ENCODE measurements around the gene GPR137B. TPM values are rescaled to one million over a fixed set of nuclear protein-coding genes. Genes with fewer than 3 reads are reported as not detected.

Gene GPR137B
- total and polyA plus RNA-seq, 4 experiments from 2014 or later: 4.1 to 11.8 (median 8.3) TPM

GRCh38 chr1:236251587-236251986 lies 109.2 kb downstream of the GPR137B start:
- Mint-ChIP-seq H3K4me3 (no peak overlapping the region), H3K27ac (peak overlapping the region in 1 of 7 donors; percentile 47), H3K4me1 (peaks cover 0 to 4% (median 2%) of the 10 kb centered on the region in 4 donors), H3K36me3 (peaks cover 36 to 42% of the 10 kb centered on the region in 2 donors), H3K27me3 (no peaks in the 10 kb centered on the region), H3K9me3 (no peaks in the 10 kb centered on the region)
- intact Hi-C loops (cut with micrococcal nuclease): no loop called here
- no peak overlapping the region for H3K27ac ChIP-seq (ENCODE audit: low read depth, low read length)
- no peaks in the 10 kb centered on the region for H3K27me3 ChIP-seq (ENCODE audit: insufficient read depth, low read length)
- ChIA-PET POLR2A (ENCODE audit: partially characterized antibody) (no interaction called here), CTCF (ENCODE audit: partially characterized antibody) (interaction anchor here (0.5 kb wide), 1 partner anchor 71 kb away, joined by 3 read pairs; no protein-coding TSS in a partner anchor)
- no peaks in the 10 kb centered on the region for H3K36me3 ChIP-seq (ENCODE audit: insufficient read depth, low read length)
- no peak overlapping the region for H3K4me3 ChIP-seq (ENCODE audit: low read length in 2 of 2)
- no peaks in the 10 kb centered on the region for H3K4me1 ChIP-seq (ENCODE audit: insufficient read depth, low read length)
- no peak for DNase-seq
- no peaks in the 10 kb centered on the region for H3K9me3 ChIP-seq (ENCODE audit: control insufficient read depth in 1 of 2, low read length in 2 of 2)

- Mint-ChIP-seq H3K27ac (no peak overlapping the region), H3K27me3 (no peaks in the 10 kb centered on the region), H3K9me3 (peaks cover 0 to 13% (median 9%) of the 10 kb centered on the region in 8 donors), H3K4me1 (peaks cover 7 to 8% (median 7%) of the 10 kb centered on the region in 4 donors), H3K36me3 (peaks cover 34 to 42% of the 10 kb centered on the region in 2 donors), H3K4me3 (no peak overlapping the region)
- intact Hi-C loops (cut with micrococcal nuclease): no loop called here
- no peak for DNase-seq
- Histone ChIP-seq H3K9me3 (ENCODE audit: control insufficient read depth in 1 of 2, low read length in 2 of 2) (peaks cover 0 to 6% of the 10 kb centered on the region in 2 donors), H3K4me1 (ENCODE audit: insufficient read depth, low read length) (no peaks in the 10 kb centered on the region), H3K36me3 (ENCODE audit: insufficient read depth, low read length) (peaks cover 3% of the 10 kb centered on the region), H3K27me3 (ENCODE audit: insufficient read depth, low read length) (no peaks in the 10 kb centered on the region), H3K4me3 (ENCODE audit: low read length in 2 of 2) (no peak overlapping the region), H3K27ac (ENCODE audit: low read depth, low read length) (no peak overlapping the region)
- CTCF ChIA-PET (ENCODE audit: partially characterized antibody): no interaction called here
- POLR2A ChIA-PET (ENCODE audit: partially characterized antibody): no interaction called here
Measured at GRCh38 chr1:236253119-236253518, 110.8 kb downstream of the GPR137B start.

GRCh38 chr1:236253918-236254637 lies 111.7 kb downstream of the GPR137B start:
- ChIA-PET POLR2A (ENCODE audit: partially characterized antibody) (no interaction called here), CTCF (ENCODE audit: partially characterized antibody) (no interaction called here)
- Histone ChIP-seq H3K9me3 (ENCODE audit: control insufficient read depth in 1 of 2, low read length in 2 of 2) (peaks cover 0 to 9% of the 10 kb centered on the region in 2 donors), H3K36me3 (ENCODE audit: insufficient read depth, low read length) (peaks cover 3% of the 10 kb centered on the region), H3K4me3 (ENCODE audit: low read length in 2 of 2) (no peak overlapping the region), H3K27me3 (ENCODE audit: insufficient read depth, low read length) (no peaks in the 10 kb centered on the region), H3K4me1 (ENCODE audit: insufficient read depth, low read length) (no peaks in the 10 kb centered on the region), H3K27ac (ENCODE audit: low read depth, low read length) (no peak overlapping the region)
- Mint-ChIP-seq H3K36me3 (peaks cover 34 to 42% of the 10 kb centered on the region in 2 donors), H3K27ac (no peak overlapping the region), H3K27me3 (no peaks in the 10 kb centered on the region), H3K4me1 (peaks cover 10 to 14% (median 12%) of the 10 kb centered on the region in 4 donors), H3K4me3 (no peak overlapping the region), H3K9me3 (peaks cover 0 to 21% (median 14%) of the 10 kb centered on the region in 8 donors)
- DNase-seq: no peak
- intact Hi-C loops (cut with micrococcal nuclease): no loop called here

- peak overlapping the region in 1 of 8 donors; percentile 46 for H3K4me3 Mint-ChIP-seq
- DNase-seq: no peak
- intact Hi-C loops (cut with micrococcal nuclease): no loop called here
- no peaks in the 10 kb centered on the region for H3K27me3 Mint-ChIP-seq
- H3K27ac Mint-ChIP-seq: no peak overlapping the region
- Histone ChIP-seq H3K36me3 (ENCODE audit: insufficient read depth, low read length) (peaks cover 3% of the 10 kb centered on the region), H3K9me3 (ENCODE audit: control insufficient read depth in 1 of 2, low read length in 2 of 2) (peaks cover 0 to 14% of the 10 kb centered on the region in 2 donors), H3K4me1 (ENCODE audit: insufficient read depth, low read length) (no peaks in the 10 kb centered on the region), H3K4me3 (ENCODE audit: low read length in 2 of 2) (no peak overlapping the region), H3K27ac (ENCODE audit: low read depth, low read length) (no peak overlapping the region), H3K27me3 (ENCODE audit: insufficient read depth, low read length) (no peaks in the 10 kb centered on the region)
- peaks cover 15 to 32% (median 22%) of the 10 kb centered on the region in 4 donors for H3K4me1 Mint-ChIP-seq
- ChIA-PET CTCF (ENCODE audit: partially characterized antibody) (no interaction called here), POLR2A (ENCODE audit: partially characterized antibody) (no interaction called here)
- H3K9me3 Mint-ChIP-seq: peaks cover 3 to 47% (median 29%) of the 10 kb centered on the region in 8 donors
- H3K36me3 Mint-ChIP-seq: peaks cover 49 to 59% of the 10 kb centered on the region in 2 donors
Measured at GRCh38 chr1:236257216-236257615, 114.9 kb downstream of the GPR137B start.

- H3K9me3 Mint-ChIP-seq: peaks cover 3 to 49% (median 31%) of the 10 kb centered on the region in 8 donors
- Histone ChIP-seq H3K36me3 (ENCODE audit: insufficient read depth, low read length) (peaks cover 3% of the 10 kb centered on the region), H3K27ac (ENCODE audit: low read depth, low read length) (no peak overlapping the region), H3K4me1 (ENCODE audit: insufficient read depth, low read length) (no peaks in the 10 kb centered on the region), H3K9me3 (ENCODE audit: control insufficient read depth in 1 of 2, low read length in 2 of 2) (peaks cover 0 to 14% of the 10 kb centered on the region in 2 donors), H3K4me3 (ENCODE audit: low read length in 2 of 2) (no peak overlapping the region), H3K27me3 (ENCODE audit: insufficient read depth, low read length) (no peaks in the 10 kb centered on the region)
- intact Hi-C loops (cut with micrococcal nuclease): no loop called here
- peaks cover 15 to 32% (median 22%) of the 10 kb centered on the region in 4 donors for H3K4me1 Mint-ChIP-seq
- H3K36me3 Mint-ChIP-seq: peaks cover 54 to 65% of the 10 kb centered on the region in 2 donors
- H3K27me3 Mint-ChIP-seq: no peaks in the 10 kb centered on the region
- DNase-seq: no peak
- H3K27ac Mint-ChIP-seq: no peak overlapping the region
- CTCF ChIA-PET (ENCODE audit: partially characterized antibody): no interaction called here
- POLR2A ChIA-PET (ENCODE audit: partially characterized antibody): no interaction called here
- H3K4me3 Mint-ChIP-seq: peak overlapping the region in 1 of 8 donors; percentile 52
Measured at GRCh38 chr1:236258114-236258622, 115.8 kb downstream of the GPR137B start.

Other genes starting within 250 kb of the GPR137B start
- gene NID1, start 77.4 kb upstream of the GPR137B start, total RNA-seq: under 1 TPM; 0.08 to 0.17 TPM
- not detected for gene NID1, start 77.4 kb upstream of the GPR137B start, polyA plus RNA-seq
- 10 to 100 TPM; 23.0 to 24.5 TPM for gene ERO1B, start 139.4 kb downstream of the GPR137B start, total RNA-seq
- 1 to 10 TPM; 2.4 to 3.9 TPM for gene ERO1B, start 139.4 kb downstream of the GPR137B start, polyA plus RNA-seq

Data from CD4-positive, alpha-beta memory T cell (primary cell).